KG1 (cell line): ENCODE results near the gene SPG21.
"Not testable (repeated sequence)": the region's sequence is repeated elsewhere in the genome, so short reads cannot be mapped to it uniquely, and the experiment has no call there.

Source experiments
- DNase-seq: peaks from one replicate; lab custom pipeline; 2025; lab: John Stamatoyannopoulos, UW

The SPG21 gene, protein sequence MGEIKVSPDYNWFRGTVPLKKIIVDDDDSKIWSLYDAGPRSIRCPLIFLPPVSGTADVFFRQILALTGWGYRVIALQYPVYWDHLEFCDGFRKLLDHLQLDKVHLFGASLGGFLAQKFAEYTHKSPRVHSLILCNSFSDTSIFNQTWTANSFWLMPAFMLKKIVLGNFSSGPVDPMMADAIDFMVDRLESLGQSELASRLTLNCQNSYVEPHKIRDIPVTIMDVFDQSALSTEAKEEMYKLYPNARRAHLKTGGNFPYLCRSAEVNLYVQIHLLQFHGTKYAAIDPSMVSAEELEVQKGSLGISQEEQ

DNA sequence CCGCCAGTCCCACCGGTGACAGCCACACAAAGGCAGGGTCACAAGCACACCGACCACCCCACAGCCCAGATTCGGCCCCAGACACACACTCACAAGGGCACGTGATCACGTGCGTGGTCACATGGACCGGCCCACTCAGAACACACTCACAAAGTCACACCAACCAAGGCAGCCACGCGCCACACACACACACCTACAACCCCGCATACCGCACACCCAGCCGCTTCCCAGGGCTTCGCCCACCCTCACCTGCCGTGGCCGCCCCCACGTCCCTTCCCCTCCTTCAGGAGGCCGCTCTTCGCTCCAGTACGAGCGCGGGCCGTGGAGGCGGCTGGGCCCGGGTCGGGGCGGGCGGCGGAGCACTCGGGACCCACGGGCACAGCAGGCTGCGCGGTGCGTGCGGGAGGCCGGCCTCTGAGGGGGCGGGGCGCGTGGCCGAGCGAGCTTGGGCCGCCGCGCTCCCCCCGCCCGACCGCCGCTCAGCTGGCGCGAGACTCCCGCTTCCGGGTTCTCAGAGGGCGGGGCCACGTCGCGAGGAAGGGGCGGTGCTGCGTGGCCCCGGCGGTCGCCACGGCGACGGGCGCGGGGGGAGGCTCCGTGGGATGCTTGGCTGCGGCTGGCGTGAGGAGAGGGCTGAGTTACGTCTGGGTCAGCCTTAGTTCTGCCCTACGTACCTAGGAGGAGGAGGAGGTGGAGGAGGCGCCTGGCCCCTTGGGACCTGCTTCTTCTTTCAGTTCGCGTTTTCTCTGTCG is at the start of gene SPG21:
TSS of gene SPG21 (minus strand) at position 499 of the 752 bp plus-strand sequence. CDS start 6,345 bp downstream, outside the sequence.
- DNase-seq, result peak; percentile 79

- no peak for DNase-seq
Observed at GRCh38 chr15:65038836-65039235, 49.1 kb upstream of the SPG21 start.

- no peak for DNase-seq
Observed at GRCh38 chr15:65038428-65038827, 48.7 kb upstream of the SPG21 start.

GRCh38 chr15:65037309-65037708 is 47.6 kb upstream of the SPG21 start:
- no peak for DNase-seq

DNA sequence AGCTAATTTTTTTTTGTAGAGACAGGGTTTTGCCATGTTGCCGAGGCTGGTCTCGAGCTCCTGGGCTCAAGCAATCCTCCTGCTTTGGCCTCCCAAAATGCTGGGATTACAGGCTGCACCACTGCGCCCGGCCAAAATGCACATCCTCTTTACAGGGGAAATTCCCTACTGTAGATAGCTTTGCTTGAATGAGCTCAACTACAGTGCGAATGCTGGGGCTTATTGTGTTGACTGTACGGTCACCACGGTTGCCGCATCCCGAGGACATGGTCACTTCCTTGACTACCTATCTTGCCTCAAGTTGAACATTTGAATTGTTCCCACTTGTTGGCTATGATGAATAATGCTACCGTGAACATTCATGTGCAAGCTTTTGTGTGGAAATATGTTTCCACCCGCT is 45.0 kb upstream of the SPG21 start:
- DNase-seq, result no peak

DNA sequence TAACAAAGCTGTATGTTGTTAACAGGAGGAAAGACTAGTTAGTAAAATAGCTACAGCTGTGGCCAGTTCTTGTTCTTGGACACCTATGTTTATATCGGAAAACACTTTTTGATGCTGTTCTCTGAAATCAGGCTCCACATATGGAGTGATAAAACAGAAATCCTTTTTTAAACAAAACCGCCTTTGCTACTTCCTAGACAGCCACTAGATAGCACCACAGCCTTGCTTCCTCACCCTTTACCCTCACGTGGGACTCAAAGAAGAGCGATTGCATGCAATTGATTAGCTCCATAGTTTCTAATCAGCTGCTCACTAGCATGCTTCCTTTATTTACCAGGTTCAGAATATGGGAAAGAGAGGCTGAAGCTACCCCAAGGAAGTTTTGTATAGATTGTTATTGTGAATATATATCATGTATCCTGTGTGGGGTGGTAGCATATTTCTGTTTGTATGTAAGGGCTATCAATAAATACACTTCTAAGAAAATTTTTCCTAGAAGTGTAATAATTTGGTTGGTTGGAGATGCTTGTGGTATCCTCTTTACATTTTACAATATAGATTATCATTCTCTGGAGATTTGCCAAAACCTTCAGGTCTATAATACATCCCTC is 44.0 kb upstream of the SPG21 start:
- no peak for DNase-seq

DNA sequence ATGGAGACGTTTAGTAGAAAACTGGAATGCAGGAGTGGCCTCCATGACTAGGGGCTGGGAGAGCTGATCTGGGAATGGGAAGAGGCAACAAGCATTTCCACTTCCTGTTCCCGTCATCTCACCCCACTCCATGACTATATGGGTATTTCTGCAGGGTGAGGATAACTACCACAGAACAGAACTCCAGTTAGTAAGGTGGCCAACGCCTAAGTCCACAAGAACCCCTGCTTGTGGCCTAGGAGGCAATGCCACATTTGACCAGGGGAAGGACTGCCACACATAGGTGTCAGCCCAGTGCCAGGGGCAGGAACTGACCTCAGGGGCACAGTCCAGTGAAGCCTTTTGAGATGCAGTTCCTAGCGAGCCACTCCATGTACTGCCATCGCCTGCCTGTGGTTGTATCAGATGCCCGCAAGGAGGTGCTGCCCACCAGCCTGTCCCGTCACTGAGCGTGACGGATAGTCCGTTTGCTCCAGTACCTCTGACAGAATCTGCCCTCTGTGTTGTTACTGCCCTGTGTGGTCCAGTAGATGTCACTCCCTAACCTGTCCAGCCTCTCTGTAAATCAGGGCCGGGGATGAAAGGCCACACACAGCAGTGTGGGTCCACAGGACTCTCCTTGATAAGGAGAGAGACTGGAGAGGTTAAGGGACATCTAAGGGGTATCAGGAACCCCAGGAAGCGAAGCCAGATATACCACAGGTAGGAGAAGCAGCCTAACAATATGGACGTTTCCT is 43.3 kb upstream of the SPG21 start:
- DNase-seq, result no peak

DNA sequence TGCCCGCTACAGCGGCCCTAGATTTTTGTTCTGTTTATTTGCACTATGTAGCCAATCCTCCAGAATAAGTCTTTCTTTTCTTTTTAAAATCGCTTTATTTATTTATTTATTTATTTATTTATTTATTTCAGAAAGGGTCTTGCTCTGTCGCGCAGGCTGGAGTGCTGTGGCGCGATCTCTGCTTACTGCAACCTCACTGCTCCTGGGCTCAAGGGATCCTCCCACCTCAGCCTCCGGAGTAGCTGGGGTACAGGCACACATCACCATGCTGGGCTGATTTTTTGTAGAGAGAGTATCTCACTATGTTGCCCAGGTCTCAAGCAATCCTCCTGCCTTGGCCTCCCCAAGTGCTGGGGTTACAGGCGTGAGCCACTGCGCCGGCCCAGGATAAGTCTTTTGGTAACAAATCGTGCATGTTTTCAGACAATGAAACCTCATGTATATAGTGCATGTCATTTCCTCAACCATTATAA is 40.1 kb upstream of the SPG21 start:
- no peak for DNase-seq

DNA sequence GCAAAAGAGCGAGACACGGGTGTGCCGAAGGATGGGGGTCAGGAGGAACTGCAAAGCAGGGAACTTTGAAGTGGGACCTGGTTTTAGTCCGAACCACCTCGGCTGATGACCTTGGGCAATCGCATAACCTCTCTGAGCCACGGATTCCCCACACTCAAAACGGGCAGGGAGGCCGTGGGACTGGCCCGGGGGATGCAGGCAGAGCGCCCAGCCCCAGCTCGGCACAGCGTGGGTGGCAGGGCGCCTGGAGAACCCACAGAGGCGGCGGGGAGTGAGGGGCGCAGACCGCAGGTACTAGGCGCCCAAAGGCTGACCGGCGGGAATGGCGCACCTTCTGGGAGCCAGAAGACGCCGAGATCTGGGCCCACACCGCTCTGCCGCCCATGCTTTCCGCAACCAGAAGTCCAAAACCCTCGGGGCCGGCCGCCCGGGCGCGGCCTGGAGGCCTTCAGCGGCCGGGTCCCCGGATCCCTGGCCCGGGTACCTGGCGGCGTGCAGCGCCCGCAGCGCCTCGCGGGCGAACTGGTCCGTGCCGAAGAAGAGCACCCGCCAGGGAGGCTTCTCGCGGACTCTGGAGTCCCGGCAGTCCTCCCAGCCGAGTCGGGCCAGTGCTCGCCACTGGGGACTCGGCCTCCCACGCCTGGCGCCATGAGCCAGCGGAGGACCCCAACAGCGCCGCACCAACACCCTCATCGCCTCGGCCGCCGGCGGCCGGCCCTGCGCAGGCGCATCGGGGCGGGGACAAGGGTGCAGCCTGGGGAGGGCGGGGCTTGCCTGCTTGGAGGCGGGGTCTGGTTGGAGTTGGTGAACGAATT is 39.4 kb upstream of the SPG21 start, which contains the start of gene MTFMT:
TSS of gene MTFMT (minus strand) at position 719 of the 815 bp plus-strand sequence. CDS start at position 693, 26 bp downstream.
- peak; percentile 79 for DNase-seq

DNA sequence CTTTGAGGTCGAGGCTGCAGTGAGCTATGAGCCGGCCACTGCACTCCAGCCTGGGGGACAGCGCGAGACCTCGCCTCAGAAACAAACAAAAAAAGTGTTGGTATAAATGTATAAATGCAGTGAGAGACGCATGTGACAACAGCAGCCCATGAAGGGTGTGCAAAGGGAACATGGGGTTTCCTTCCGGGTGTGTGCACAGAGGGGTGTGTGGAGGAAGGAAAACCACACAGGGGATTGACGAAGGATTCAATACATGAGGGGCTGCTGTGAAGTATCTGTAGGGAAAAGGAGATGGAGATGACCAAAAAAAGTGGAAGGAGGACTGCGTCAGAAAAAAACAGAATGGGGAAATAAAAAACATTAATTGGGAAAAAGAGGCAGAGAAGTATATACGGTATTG is 38.6 kb upstream of the SPG21 start:
- no peak for DNase-seq

DNA sequence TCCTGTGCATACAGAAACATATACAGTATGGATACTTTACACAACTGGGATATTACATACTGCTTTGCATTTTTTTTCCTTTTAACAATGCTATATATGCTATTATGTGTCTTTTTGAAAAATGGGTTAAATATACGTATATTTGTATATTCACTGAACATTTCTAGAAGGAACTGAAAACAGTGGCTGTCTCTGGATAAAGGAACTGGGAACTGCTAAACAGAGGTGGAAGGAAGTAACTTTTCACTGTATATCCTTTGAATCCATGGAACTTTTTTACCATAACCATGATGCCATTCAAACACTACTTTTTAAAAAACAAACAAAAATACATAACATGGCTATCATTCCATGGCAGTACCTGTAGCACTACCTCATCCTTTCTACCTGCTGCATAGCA is 37.9 kb upstream of the SPG21 start:
- DNase-seq, result no peak

DNA sequence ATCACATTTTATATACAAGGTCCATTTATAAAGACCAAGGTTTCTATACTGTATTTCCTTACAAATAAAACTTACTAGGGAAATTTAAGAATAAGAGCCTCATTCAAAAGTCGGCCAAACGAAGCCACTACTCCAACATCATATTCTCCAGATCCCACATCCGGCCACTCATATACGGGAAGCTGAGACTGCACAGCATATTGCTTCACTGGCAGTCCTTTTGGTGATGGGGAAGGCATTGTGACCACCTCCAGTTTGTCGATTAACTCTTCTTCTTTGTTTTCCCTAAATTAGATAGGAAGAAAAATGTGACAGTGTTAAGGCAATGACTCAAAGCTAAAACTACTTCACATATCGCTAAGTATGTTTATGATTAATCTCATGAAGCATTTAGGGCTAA is 37.0 kb upstream of the SPG21 start:
- no peak for DNase-seq

DNA sequence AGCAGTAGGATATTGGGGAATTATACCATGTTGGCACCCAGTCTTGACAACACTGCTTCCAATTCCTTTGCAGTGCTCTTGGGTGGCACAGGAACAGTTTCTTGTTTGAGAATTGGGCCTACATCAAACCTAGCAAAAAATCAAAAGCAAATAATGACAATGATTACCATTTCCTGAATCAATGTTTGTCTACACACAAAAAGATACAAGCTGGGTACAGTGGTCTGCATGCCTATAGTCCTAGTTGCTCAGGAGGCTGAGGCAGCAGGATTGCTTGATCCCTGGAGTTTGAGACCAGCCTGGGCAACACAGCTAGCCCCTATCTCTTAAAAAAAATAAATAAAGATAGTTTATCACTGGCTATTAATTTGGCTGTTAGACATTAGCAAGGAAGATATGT is 31.8 kb upstream of the SPG21 start:
- DNase-seq, result no peak

DNA sequence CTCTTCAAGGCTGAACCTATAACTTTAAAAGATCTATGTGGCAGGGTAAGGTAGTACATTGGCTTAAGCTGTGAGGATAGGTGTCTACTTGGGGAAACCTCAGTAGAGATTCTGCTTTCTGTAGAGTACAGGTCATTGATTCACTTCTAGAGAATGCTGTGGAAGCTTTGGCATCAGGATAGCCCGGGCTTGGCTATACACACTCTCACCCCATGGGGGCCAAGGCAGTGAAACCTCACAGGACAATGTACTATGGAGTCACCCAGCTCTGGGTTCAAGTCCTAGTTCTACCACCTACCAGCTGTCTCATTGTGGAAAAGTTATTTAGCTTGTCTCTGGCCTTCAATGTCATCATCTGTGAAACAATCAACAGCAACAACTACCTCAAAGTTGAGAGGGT is 30.7 kb upstream of the SPG21 start:
- DNase-seq, result no peak

- DNase-seq, result not testable (repeated sequence)
Observed at GRCh38 chr15:65011198-65011597, 21.5 kb upstream of the SPG21 start.

DNA sequence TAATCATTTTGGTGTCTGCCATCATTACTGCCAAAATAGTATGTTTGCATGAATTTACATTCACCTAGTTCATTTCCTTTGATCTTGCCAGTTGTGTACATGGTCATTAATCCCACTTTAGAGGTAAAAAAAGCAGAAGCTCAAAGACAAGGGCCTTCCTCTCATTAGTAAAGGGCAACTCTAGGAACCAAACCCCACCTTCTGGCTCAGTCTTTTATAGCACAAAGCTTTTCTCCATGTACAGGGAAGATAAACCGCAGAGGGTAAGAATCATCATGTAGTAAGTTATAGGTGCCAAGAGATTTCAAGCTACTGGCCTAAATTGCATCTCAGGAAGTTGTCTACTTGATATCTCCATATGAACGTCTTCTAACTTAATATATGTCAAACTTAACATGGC is 19.3 kb upstream of the SPG21 start:
- DNase-seq, result no peak

DNA sequence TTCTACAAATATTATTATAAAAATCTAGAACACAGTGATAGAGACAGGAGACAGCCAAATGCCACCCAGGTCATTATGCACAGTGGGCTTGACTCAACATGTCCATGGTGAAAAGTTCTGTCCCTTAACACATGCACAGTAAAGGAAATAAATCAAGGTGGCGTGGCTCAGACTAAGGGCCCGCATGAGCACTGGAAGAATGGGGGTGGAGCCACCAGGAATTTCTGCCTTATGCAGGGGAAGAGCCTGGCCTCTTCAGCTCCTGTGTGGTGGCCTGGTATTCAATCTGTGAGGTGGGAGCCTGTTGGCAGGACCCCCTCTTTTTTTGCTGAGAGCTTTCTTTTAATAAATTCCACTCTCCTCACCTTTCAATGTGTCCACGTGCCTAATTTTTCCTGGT is 17.2 kb upstream of the SPG21 start:
- no peak for DNase-seq

- DNase-seq, result no peak
Observed at GRCh38 chr15:65004993-65005392, 15.3 kb upstream of the SPG21 start.

- DNase-seq, result no peak
Observed at GRCh38 chr15:64997745-64998375, 8.1 kb upstream of the SPG21 start.

- no peak for DNase-seq
Observed at GRCh38 chr15:64997066-64997465, 7.4 kb upstream of the SPG21 start.

DNA sequence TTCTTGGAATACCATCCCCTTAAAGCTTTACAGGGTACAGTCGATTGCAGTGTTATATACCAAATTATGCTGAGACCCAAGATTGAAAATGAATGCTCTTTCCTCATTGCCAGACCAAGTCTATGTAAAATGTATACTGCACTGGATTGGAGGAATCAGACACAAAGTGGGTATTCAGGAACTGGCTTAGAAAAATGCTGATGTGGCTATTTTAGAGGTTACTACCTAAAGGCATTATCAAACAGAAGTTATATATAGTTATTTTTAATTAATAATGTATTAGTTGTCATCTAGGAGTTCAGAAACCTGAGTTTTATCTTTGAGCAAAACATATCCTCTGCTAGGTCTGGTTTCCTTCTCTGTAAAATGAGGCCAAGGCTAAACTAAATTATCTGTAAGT is 3.6 kb upstream of the SPG21 start:
- DNase-seq, result no peak
